Esophagus muscularis mucosa (tissue), 4 donors: ENCODE measurements around the gene RTTN. TPM values are rescaled to one million over a fixed set of nuclear protein-coding genes. Genes with fewer than 3 reads are reported as not detected.

ENCODE experiments used
- DNase-seq: peaks from one replicate; pipeline ENCODE4 v3.0.0-alpha.2; 2017; ENCODE audit errors: extremely low spot score
- H3K27ac ChIP-seq, 4 donors: fragments of 200-600 bp; sonication (generic); replicated peaks in 1 of 4; 1 replicate in 3 of 4; 2 replicates in 1 of 4; pipeline ENCODE4 v1.5.1; 2016 to 2019; ENCODE audit warnings: mild to moderate bottlenecking in 1 of 4
- H3K27me3 ChIP-seq, 4 donors: fragments of 200-600 bp; sonication (generic); one replicate each; pipeline versions ENCODE4 v1.5.1 to v1.6.0; 2016 to 2019
- H3K36me3 ChIP-seq, 4 donors: fragments of 200-600 bp; sonication (generic); one replicate each; pipeline ENCODE4 v1.5.1; 2016 to 2019
- H3K4me1 ChIP-seq, 4 donors: fragments of 200-600 bp; sonication (generic); one replicate each; pipeline ENCODE4 v1.5.1; 2016 to 2019
- H3K4me3 ChIP-seq, 4 donors: fragments of 200-600 bp; sonication (generic); 1 replicate in 2 of 4; 2 replicates in 2 of 4; pipeline ENCODE4 v1.5.1; 2016 to 2019; ENCODE audit warnings: mild to moderate bottlenecking in 4 of 4, moderate library complexity in 1 of 4
- H3K9me3 ChIP-seq, 4 donors: fragments of 200-600 bp; sonication (generic); 1 replicate in 3 of 4; 2 replicates in 1 of 4; pipeline ENCODE4 v1.5.1; 2016 to 2019
- EP300 ChIP-seq: sonication (generic); formaldehyde crosslinking; IDR thresholded peaks from one replicate; pipeline ENCODE4 v1.6.1; 2017; ENCODE audit warnings: antibody characterized with exemption
- POLR2A ChIP-seq: fragments of 450-650 bp; IDR thresholded peaks from one replicate; pipeline ENCODE4 v1.6.1; 2017; ENCODE audit warnings: antibody characterized with exemption, moderate library complexity, mild to moderate bottlenecking, low read depth
- POLR2AphosphoS5 ChIP-seq, 2 donors: sonication (generic); formaldehyde crosslinking; IDR thresholded peaks; one replicate each; pipeline ENCODE4 v1.6.1; 2017; ENCODE audit warnings: antibody characterized with exemption in 2 of 2
- WGBS: methylation state at CpG from one replicate; pipeline ENCODE4 v1.1.5; 2018; 5-methylcytosine and 5-hydroxymethylcytosine counted together
- intact Hi-C: fragments of 100-400 bp; cut with DNase I; formaldehyde crosslinking; loops from one replicate; pipeline ENCODE4 v1.15.1; 2023
- total RNA-seq, 4 donors: library from RNA; depleted of rRNA; stranded (reverse); fragments of >200 nt; gene quantifications; one replicate each; pipeline versions ENCODE4 v1.1.0 to v1.2.1, GENCODE V29; 2016
- TF ChIP-seq, protein P1 (sequence below), 3 experiments: fragments of 200-600 bp in 2 of 3; fragments of 450-650 bp in 1 of 3; sonication (generic) in 2 of 3; IDR thresholded peaks; one replicate each; pipeline ENCODE4 v1.5.1; 2017 to 2019; ENCODE audit warnings: antibody characterized with exemption in 3 of 3, mild to moderate bottlenecking in 2 of 3, moderate library complexity in 1 of 3

The RTTN gene
- total RNA-seq, 4 donors from 2014 or later, result 6.7 to 18.7 (median 7.3) TPM

DNA sequence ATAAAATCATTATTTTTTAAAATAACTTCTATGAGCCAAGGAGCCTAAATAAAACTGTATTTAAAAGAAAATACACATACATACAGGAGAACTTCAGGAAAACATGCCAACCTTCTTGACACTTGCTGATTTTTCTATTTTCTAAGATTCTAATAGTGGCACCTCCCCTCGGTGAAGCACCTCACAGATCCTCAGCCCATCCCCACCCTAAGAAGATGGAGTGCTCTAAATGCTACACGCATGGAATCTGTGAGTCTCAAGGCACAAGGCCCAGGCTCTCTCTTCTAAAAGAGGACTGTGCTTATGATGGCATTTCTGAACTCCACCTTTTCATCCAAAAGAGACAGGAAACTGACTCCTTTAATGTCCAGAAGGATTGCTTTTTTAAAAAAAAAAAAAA is 56.3 kb downstream of the RTTN start:
- WGBS, result 84% methylated on average over 2 of the region's 2 CpGs
- no peak for DNase-seq
- no peaks in the 10 kb centered on the region for H3K4me1 ChIP-seq
- no peaks in the 10 kb centered on the region for H3K27me3 ChIP-seq
- H3K4me3 ChIP-seq, result no peak overlapping the region
- no peaks in the 10 kb centered on the region for H3K9me3 ChIP-seq
- TF ChIP-seq, protein P1, sequence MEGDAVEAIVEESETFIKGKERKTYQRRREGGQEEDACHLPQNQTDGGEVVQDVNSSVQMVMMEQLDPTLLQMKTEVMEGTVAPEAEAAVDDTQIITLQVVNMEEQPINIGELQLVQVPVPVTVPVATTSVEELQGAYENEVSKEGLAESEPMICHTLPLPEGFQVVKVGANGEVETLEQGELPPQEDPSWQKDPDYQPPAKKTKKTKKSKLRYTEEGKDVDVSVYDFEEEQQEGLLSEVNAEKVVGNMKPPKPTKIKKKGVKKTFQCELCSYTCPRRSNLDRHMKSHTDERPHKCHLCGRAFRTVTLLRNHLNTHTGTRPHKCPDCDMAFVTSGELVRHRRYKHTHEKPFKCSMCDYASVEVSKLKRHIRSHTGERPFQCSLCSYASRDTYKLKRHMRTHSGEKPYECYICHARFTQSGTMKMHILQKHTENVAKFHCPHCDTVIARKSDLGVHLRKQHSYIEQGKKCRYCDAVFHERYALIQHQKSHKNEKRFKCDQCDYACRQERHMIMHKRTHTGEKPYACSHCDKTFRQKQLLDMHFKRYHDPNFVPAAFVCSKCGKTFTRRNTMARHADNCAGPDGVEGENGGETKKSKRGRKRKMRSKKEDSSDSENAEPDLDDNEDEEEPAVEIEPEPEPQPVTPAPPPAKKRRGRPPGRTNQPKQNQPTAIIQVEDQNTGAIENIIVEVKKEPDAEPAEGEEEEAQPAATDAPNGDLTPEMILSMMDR (IDR thresholded peaks at IDR 0.05), result no peak
- TF ChIP-seq POLR2AphosphoS5 (IDR thresholded peaks at IDR 0.05), result no peak
- TF ChIP-seq POLR2A, result no peak
- no peak for TF ChIP-seq EP300
- H3K36me3 ChIP-seq, result peaks cover 18 to 60% (median 42%) of the 10 kb centered on the region in 4 donors
- intact Hi-C loops, result no loop called here
- H3K27ac ChIP-seq, result no peak overlapping the region

DNA sequence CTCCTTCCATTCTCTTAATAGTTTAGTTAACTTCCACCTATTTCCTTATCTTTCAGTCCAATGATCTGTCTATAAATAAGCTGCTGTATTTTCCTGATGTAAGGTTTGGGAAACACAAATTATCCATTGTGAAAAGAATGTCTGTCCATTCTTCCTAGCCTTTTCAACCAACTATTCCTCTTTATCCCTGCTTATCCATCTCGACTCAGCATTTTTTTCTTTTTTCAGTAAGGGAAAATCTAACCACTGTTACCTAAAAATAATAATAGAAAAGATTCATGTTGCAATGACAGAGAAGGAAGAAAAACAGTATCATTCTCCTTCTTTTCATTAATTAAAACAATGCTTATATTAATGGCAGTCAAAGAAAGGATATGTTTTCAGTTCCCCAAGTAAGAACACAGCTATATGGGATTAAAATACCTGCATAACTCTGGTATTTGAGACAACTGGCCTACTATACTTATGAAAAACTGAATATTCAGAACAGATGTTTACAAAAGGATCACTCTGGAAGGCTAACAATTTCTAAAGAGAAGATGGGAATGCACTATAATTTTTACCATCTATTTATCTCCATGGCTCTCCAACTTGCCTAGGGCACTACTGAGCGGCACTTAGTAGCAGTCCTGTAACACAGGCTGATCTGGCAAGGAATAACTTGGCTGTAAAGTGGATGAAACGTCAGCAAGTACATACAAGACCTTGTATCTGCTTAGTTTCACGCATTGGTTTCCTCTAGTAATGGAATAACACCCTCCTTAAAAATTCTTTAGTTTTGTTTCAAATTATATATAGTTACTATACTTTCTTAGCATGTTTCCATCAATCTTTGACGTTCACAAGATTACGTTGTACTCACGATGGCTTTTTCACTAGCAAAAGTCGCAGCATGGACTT is 57.2 kb downstream of the RTTN start:
- Histone ChIP-seq H3K36me3 (peaks cover 18 to 66% (median 44%) of the 10 kb centered on the region in 4 donors), H3K27ac (no peak overlapping the region), H3K27me3 (no peaks in the 10 kb centered on the region), H3K4me3 (no peak overlapping the region), H3K9me3 (no peaks in the 10 kb centered on the region), H3K4me1 (no peaks in the 10 kb centered on the region)
- TF ChIP-seq POLR2AphosphoS5 (IDR thresholded peaks at IDR 0.05), result no peak
- TF ChIP-seq, protein P1 (IDR thresholded peaks at IDR 0.05), result no peak
- no peak for TF ChIP-seq POLR2A
- no peak for TF ChIP-seq EP300
- no peak for DNase-seq
- 80% methylated on average over 8 of the region's 8 CpGs for WGBS
- intact Hi-C loops, result no loop called here

- Histone ChIP-seq H3K4me3 (no peak overlapping the region), H3K4me1 (no peaks in the 10 kb centered on the region), H3K9me3 (no peaks in the 10 kb centered on the region), H3K36me3 (peaks cover 18 to 81% (median 48%) of the 10 kb centered on the region in 4 donors), H3K27me3 (no peaks in the 10 kb centered on the region), H3K27ac (no peak overlapping the region)
- TF ChIP-seq POLR2A, result no peak
- TF ChIP-seq, protein P1 (IDR thresholded peaks at IDR 0.05), result no peak
- TF ChIP-seq POLR2AphosphoS5 (IDR thresholded peaks at IDR 0.05), result no peak
- TF ChIP-seq EP300, result no peak
- 93% methylated on average over 2 of the region's 2 CpGs for WGBS
- DNase-seq, result no peak
- intact Hi-C loops, result no loop called here
These were observed 59.3 kb downstream of the RTTN start for GRCh38 chr18:70146174-70146573.

GRCh38 chr18:70142001-70142400 is 63.5 kb downstream of the RTTN start:
- no peaks in the 10 kb centered on the region for H3K9me3 ChIP-seq
- 93% methylated on average over 3 of the region's 3 CpGs for WGBS
- TF ChIP-seq, protein P1 (IDR thresholded peaks at IDR 0.05), result no peak
- TF ChIP-seq EP300 (no peak), POLR2A (no peak), POLR2AphosphoS5 (IDR thresholded peaks at IDR 0.05) (no peak)
- H3K27me3 ChIP-seq, result no peaks in the 10 kb centered on the region
- peaks cover under 1 to 62% (median 22%) of the 10 kb centered on the region in 4 donors for H3K36me3 ChIP-seq
- H3K4me1 ChIP-seq, result no peaks in the 10 kb centered on the region
- intact Hi-C loops, result no loop called here
- H3K4me3 ChIP-seq, result no peak overlapping the region
- no peak overlapping the region for H3K27ac ChIP-seq
- DNase-seq, result no peak
